G401 (cell line): ENCODE measurements around the gene ZNF835. TPM values are rescaled to one million over a fixed set of nuclear protein-coding genes. Genes with fewer than 3 reads are reported as not detected.

Experiments used
- DNase-seq: peaks from one replicate; pipeline ENCODE4 v3.0.0-alpha.2; 2015; ENCODE audit warnings: low spot score
- in situ Hi-C: cut with HindIII; loops from 2 replicates; pipeline ENCODE4 v1.10.0; 2016; ENCODE audit warnings: low sequenced_read_pairs, mixed read lengths
- total RNA-seq: library from RNA; depleted of rRNA; stranded (reverse); fragments of >200 nt; shearing (Covaris generic); gene quantifications from 2 replicates; pipeline ENCODE4 v1.2.3, GENCODE V29; 2014

The ZNF835 gene
- total RNA-seq, 1 experiment from 2014 or later: not detected

GRCh38 chr19:56667311-56667870 is 4.2 kb downstream of the ZNF835 start:
- DNase-seq: no peak
- in situ Hi-C loops: no loop called here

- in situ Hi-C loops: no loop called here
- no peak for DNase-seq
These were observed 7.0 kb downstream of the ZNF835 start for GRCh38 chr19:56664511-56664910.

GRCh38 chr19:56663931-56664500 is 7.5 kb downstream of the ZNF835 start:
- in situ Hi-C loops: no loop called here
- DNase-seq: no peak

GRCh38 chr19:56661248-56661647 is 10.3 kb downstream of the ZNF835 start:
- DNase-seq: no peak
- in situ Hi-C loops: no loop called here

- in situ Hi-C loops: no loop called here
- peak; percentile 63 for DNase-seq
These were observed 11.0 kb downstream of the ZNF835 start for GRCh38 chr19:56660381-56661107.

GRCh38 chr19:56654151-56654550 is 17.4 kb downstream of the ZNF835 start:
- in situ Hi-C loops: no loop called here
- no peak for DNase-seq

- in situ Hi-C loops: no loop called here
- DNase-seq: no peak
These were observed 28.0 kb downstream of the ZNF835 start for GRCh38 chr19:56643460-56643955.

GRCh38 chr19:56642711-56643459 is 28.7 kb downstream of the ZNF835 start, which contains the start of gene SMIM17:
Gene SMIM17, plus strand, starts transcription at chr19:56643159. Its CDS starts 2,509 bp downstream, at chr19:56645668.
- no peak for DNase-seq
- in situ Hi-C loops: no loop called here

- in situ Hi-C loops: no loop called here
- DNase-seq: no peak
These were observed 32.3 kb downstream of the ZNF835 start for GRCh38 chr19:56639217-56639616.

GRCh38 chr19:56637976-56638555 is 33.5 kb downstream of the ZNF835 start:
- in situ Hi-C loops: no loop called here
- peak; percentile 17 for DNase-seq

- in situ Hi-C loops: no loop called here
These were observed 38.5 kb downstream of the ZNF835 start for GRCh38 chr19:56633021-56633420.

GRCh38 chr19:56625708-56626107 is 45.8 kb downstream of the ZNF835 start:
- in situ Hi-C loops: no loop called here
- no peak for DNase-seq

More at GRCh38 chr19:56633021-56633420, 38.5 kb downstream of the ZNF835 start:
- DNase-seq: no peak

GRCh38 chr19:56623006-56623405 is 48.6 kb downstream of the ZNF835 start:
- in situ Hi-C loops: no loop called here
- DNase-seq: no peak

- DNase-seq: no peak
- in situ Hi-C loops: no loop called here
These were observed 49.2 kb downstream of the ZNF835 start for GRCh38 chr19:56622374-56622773.

GRCh38 chr19:56619121-56619520 is 52.4 kb downstream of the ZNF835 start:
- no peak for DNase-seq
- in situ Hi-C loops: no loop called here

GRCh38 chr19:56617531-56617930 is 54.0 kb downstream of the ZNF835 start:
- in situ Hi-C loops: no loop called here
- DNase-seq: no peak

GRCh38 chr19:56613639-56614038 is 57.9 kb downstream of the ZNF835 start:
- DNase-seq: no peak
- in situ Hi-C loops: no loop called here

- no peak for DNase-seq
- in situ Hi-C loops: no loop called here
These were observed 58.8 kb downstream of the ZNF835 start for GRCh38 chr19:56612737-56613136.
